ENCODE results near the gene UPP2.

UPP2 gene

GRCh38 chr2:158153270-158154015, 51.8 kb downstream of the UPP2 start:
- TF ChIP-seq REST (IDR thresholded peaks at IDR 0.05; ENCODE audit: insufficient read depth in 1 of 2, low read depth in 2 of 2, low read length in 2 of 2), result no peak

- TF ChIP-seq POLR2AphosphoS5 (IDR thresholded peaks at IDR 0.05; ENCODE audit: low read depth, low read length) (no peak), SIN3A (IDR thresholded peaks at IDR 0.05; ENCODE audit: borderline replicate concordance, insufficient read depth, low read length) (no peak), REST (IDR thresholded peaks at IDR 0.05; ENCODE audit: insufficient read depth in 1 of 2, low read depth in 2 of 2, low read length in 2 of 2) (no peak), FOXP2 (optimal IDR thresholded peaks at IDR 0.05; ENCODE audit: borderline replicate concordance, extremely low read depth, extremely low read length, insufficient read depth) (no peak), TAF1 (IDR thresholded peaks at IDR 0.05; ENCODE audit: borderline replicate concordance, insufficient read depth, low read length) (no peak)
Measured at GRCh38 chr2:158154596-158154995, 52.9 kb downstream of the UPP2 start.

GRCh38 chr2:158172719-158173118, 71.0 kb downstream of the UPP2 start:
- TF ChIP-seq SIN3A (IDR thresholded peaks at IDR 0.05; ENCODE audit: borderline replicate concordance, insufficient read depth, low read length), result no peak
- TF ChIP-seq TAF1 (IDR thresholded peaks at IDR 0.05; ENCODE audit: borderline replicate concordance, insufficient read depth, low read length), result no peak
- no peak for TF ChIP-seq REST (IDR thresholded peaks at IDR 0.05; ENCODE audit: insufficient read depth in 1 of 2, low read depth in 2 of 2, low read length in 2 of 2)
- no peak for TF ChIP-seq POLR2AphosphoS5 (IDR thresholded peaks at IDR 0.05; ENCODE audit: low read depth, low read length)
- TF ChIP-seq FOXP2 (optimal IDR thresholded peaks at IDR 0.05; ENCODE audit: borderline replicate concordance, extremely low read depth, extremely low read length, insufficient read depth), result no peak

- TF ChIP-seq REST (IDR thresholded peaks at IDR 0.05; ENCODE audit: insufficient read depth in 1 of 2, low read depth in 2 of 2, low read length in 2 of 2) (no peak), POLR2AphosphoS5 (IDR thresholded peaks at IDR 0.05; ENCODE audit: low read depth, low read length) (no peak), FOXP2 (optimal IDR thresholded peaks at IDR 0.05; ENCODE audit: borderline replicate concordance, extremely low read depth, extremely low read length, insufficient read depth) (no peak), SIN3A (IDR thresholded peaks at IDR 0.05; ENCODE audit: borderline replicate concordance, insufficient read depth, low read length) (no peak), TAF1 (IDR thresholded peaks at IDR 0.05; ENCODE audit: borderline replicate concordance, insufficient read depth, low read length) (no peak)
Measured at GRCh38 chr2:158174495-158174894, 72.8 kb downstream of the UPP2 start.

- TF ChIP-seq POLR2AphosphoS5 (IDR thresholded peaks at IDR 0.05; ENCODE audit: low read depth, low read length) (no peak), REST (IDR thresholded peaks at IDR 0.05; ENCODE audit: insufficient read depth in 1 of 2, low read depth in 2 of 2, low read length in 2 of 2) (no peak), TAF1 (IDR thresholded peaks at IDR 0.05; ENCODE audit: borderline replicate concordance, insufficient read depth, low read length) (no peak), SIN3A (IDR thresholded peaks at IDR 0.05; ENCODE audit: borderline replicate concordance, insufficient read depth, low read length) (no peak), FOXP2 (optimal IDR thresholded peaks at IDR 0.05; ENCODE audit: borderline replicate concordance, extremely low read depth, extremely low read length, insufficient read depth) (no peak)
Measured at GRCh38 chr2:158174956-158175355, 73.3 kb downstream of the UPP2 start.

Measured in PFSK-1 (cell line).